K562 (cell line): Measurements from ENCODE around the gene NT5C. TPM values are rescaled to one million over a fixed set of nuclear protein-coding genes. Genes with fewer than 3 reads are reported as not detected.

Experiments used
- ARNT ChIP-seq, 2 experiments: fragments of 450-650 bp; IDR thresholded peaks; 2 replicates each; pipeline ENCODE4 v1.6.1; 2016; ENCODE audit warnings: mild to moderate bottlenecking in 1 of 2
- EP400 ChIP-seq: fragments of 450-650 bp; IDR thresholded peaks from 2 replicates; pipeline ENCODE4 v1.6.1; 2017; ENCODE audit warnings: antibody characterized with exemption, mild to moderate bottlenecking, moderate library complexity
- FOSL1 ChIP-seq: fragments of 200-800 bp; sonication (Bioruptor generic); conservative IDR thresholded peaks from 2 replicates; pipeline ENCODE4 v1.6.1; 2016; ENCODE audit warnings: missing genetic modification characterization, missing compliant biosample characterization
- MEIS2 ChIP-seq: fragments of 450-650 bp; IDR thresholded peaks from 2 replicates; pipeline ENCODE4 v1.6.1; 2014; ENCODE audit warnings: mild to moderate bottlenecking; ENCODE audit not compliant: partially characterized antibody
- NELFE ChIP-seq: IDR thresholded peaks from 2 replicates; pipeline ENCODE4 v1.6.1; 2011; ENCODE audit warnings: mild to moderate bottlenecking; ENCODE audit not compliant: insufficient read depth, insufficient read length
- NR2C2 ChIP-seq, 2 experiments: fragments of 200-800 bp in 1 of 2; sonication (Bioruptor generic) in 1 of 2; sonication (generic) in 1 of 2; formaldehyde crosslinking in 1 of 2; IDR thresholded peaks; 2 replicates each; pipeline versions ENCODE4 v1.6.1 to v1.8.0; 2016 to 2022; ENCODE audit warnings: mild to moderate bottlenecking in 1 of 2, missing compliant biosample characterization in 1 of 2, missing genetic modification characterization in 1 of 2, missing genetic modification reagents in 1 of 2
- PRDM10 ChIP-seq: fragments of 450-650 bp; IDR thresholded peaks from 2 replicates; pipeline ENCODE4 v1.6.1; 2018; ENCODE audit not compliant: partially characterized antibody
- PTRF ChIP-seq: fragments of 450-650 bp; IDR thresholded peaks from 2 replicates; pipeline ENCODE4 v1.6.1; 2016; ENCODE audit warnings: mild to moderate bottlenecking, missing genetic modification characterization, missing compliant biosample characterization
- SPI1 ChIP-seq: IDR thresholded peaks from 2 replicates; pipeline ENCODE4 v1.6.1; 2011; ENCODE audit warnings: low read depth, low read length, control low read depth, borderline replicate concordance
- TCF7 ChIP-seq: sonication (generic); IDR thresholded peaks from 2 replicates; pipeline ENCODE4 v1.6.1; 2016; ENCODE audit warnings: antibody characterized with exemption, borderline replicate concordance
- ZFP36 ChIP-seq: fragments of 150-350 bp; IDR thresholded peaks from 2 replicates; pipeline ENCODE4 v1.6.1; 2018; ENCODE audit warnings: low read length, low read depth; ENCODE audit not compliant: partially characterized antibody
- ZNF217 ChIP-seq: sonication (generic); formaldehyde crosslinking; IDR thresholded peaks from 2 replicates; pipeline ENCODE4 v1.8.0; 2022; ENCODE audit warnings: mild to moderate bottlenecking, missing genetic modification reagents
- ZNF408 ChIP-seq: fragments of 250-450 bp; sonication (Bioruptor Pico); IDR thresholded peaks from 2 replicates; pipeline ENCODE4 v1.4.0; 2020; ENCODE audit warnings: low read depth, mild to moderate bottlenecking, moderate library complexity
- polyA plus RNA-seq, 8 experiments: library from polyadenylated mRNA; depleted of rRNA in 4 of 8; stranded (reverse) in 5 of 8; unstranded in 3 of 8; fragments of >200 nt; fragmentation: Nextera tagmentation in 2 of 8; fragmentation: Illumina TruSeq in 1 of 8; extraction: Ambion mirVana in 2 of 8; extraction: Trizol in 1 of 8; gene quantifications; 2 replicates each; pipeline versions ENCODE4 v1.2.1 to v1.2.3, GENCODE V29; 2011 to 2014; ENCODE audit warnings: inconsistent platforms in 1 of 8, missing spikeins in 1 of 8
- total RNA-seq, 7 experiments: library from RNA; depleted of rRNA in 6 of 7; stranded (reverse); fragments of >200 nt in 6 of 7; fragmentation: Illumina TruSeq in 2 of 7; extraction: Trizol in 2 of 7; gene quantifications; 2 replicates each; pipeline versions ENCODE4 v1.2.1 to v1.2.3, GENCODE V29; 2011 to 2021; ENCODE audit warnings: low replicate concordance in 1 of 7
- TF ChIP-seq, protein P1 (sequence below): sonication (generic); formaldehyde crosslinking; IDR thresholded peaks from 2 replicates; pipeline ENCODE4 v1.8.1; 2022; ENCODE audit warnings: missing genetic modification reagents
- TF ChIP-seq, protein P2 (sequence below): sonication (generic); formaldehyde crosslinking; IDR thresholded peaks from 2 replicates; pipeline ENCODE4 v1.8.0; 2023; ENCODE audit warnings: mild to moderate bottlenecking, missing genetic modification reagents
- TF ChIP-seq, protein P3 (sequence below): sonication (generic); formaldehyde crosslinking; IDR thresholded peaks from 2 replicates; pipeline ENCODE4 v1.9.0; 2022; ENCODE audit warnings: mild to moderate bottlenecking, missing genetic modification reagents

The NT5C gene
- total and polyA plus RNA-seq, 9 of the 15 experiments (the other 6 are each of a cell fraction or from before 2014, with no cell fraction given), result 2.9 to 205 (median 45.0) TPM

- TF ChIP-seq PRDM10 (no peak), ZNF217 (CRISPR knock-in tag) (no peak), EP400 (no peak), MEIS2 (peak; percentile 98), FOSL1 (tag) (no peak), PTRF (tag) (no peak), NELFE (no peak), ARNT (IDR thresholded peaks at IDR 0.05) (no peak), NR2C2 (CRISPR knock-in tag; IDR thresholded peaks at IDR 0.05) (no peak), NR2C2 (tag; IDR thresholded peaks at IDR 0.05) (no peak), TCF7 (no peak), SPI1 (peak; percentile 45), ZNF408 (CRISPR knock-in tag) (no peak), ZFP36 (no peak)
- TF ChIP-seq, protein P1, sequence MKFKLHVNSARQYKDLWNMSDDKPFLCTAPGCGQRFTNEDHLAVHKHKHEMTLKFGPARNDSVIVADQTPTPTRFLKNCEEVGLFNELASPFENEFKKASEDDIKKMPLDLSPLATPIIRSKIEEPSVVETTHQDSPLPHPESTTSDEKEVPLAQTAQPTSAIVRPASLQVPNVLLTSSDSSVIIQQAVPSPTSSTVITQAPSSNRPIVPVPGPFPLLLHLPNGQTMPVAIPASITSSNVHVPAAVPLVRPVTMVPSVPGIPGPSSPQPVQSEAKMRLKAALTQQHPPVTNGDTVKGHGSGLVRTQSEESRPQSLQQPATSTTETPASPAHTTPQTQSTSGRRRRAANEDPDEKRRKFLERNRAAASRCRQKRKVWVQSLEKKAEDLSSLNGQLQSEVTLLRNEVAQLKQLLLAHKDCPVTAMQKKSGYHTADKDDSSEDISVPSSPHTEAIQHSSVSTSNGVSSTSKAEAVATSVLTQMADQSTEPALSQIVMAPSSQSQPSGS (CRISPR knock-in tag), result no peak
- TF ChIP-seq, protein P2, sequence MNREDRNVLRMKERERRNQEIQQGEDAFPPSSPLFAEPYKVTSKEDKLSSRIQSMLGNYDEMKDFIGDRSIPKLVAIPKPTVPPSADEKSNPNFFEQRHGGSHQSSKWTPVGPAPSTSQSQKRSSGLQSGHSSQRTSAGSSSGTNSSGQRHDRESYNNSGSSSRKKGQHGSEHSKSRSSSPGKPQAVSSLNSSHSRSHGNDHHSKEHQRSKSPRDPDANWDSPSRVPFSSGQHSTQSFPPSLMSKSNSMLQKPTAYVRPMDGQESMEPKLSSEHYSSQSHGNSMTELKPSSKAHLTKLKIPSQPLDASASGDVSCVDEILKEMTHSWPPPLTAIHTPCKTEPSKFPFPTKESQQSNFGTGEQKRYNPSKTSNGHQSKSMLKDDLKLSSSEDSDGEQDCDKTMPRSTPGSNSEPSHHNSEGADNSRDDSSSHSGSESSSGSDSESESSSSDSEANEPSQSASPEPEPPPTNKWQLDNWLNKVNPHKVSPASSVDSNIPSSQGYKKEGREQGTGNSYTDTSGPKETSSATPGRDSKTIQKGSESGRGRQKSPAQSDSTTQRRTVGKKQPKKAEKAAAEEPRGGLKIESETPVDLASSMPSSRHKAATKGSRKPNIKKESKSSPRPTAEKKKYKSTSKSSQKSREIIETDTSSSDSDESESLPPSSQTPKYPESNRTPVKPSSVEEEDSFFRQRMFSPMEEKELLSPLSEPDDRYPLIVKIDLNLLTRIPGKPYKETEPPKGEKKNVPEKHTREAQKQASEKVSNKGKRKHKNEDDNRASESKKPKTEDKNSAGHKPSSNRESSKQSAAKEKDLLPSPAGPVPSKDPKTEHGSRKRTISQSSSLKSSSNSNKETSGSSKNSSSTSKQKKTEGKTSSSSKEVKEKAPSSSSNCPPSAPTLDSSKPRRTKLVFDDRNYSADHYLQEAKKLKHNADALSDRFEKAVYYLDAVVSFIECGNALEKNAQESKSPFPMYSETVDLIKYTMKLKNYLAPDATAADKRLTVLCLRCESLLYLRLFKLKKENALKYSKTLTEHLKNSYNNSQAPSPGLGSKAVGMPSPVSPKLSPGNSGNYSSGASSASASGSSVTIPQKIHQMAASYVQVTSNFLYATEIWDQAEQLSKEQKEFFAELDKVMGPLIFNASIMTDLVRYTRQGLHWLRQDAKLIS (CRISPR knock-in tag), result no peak
- TF ChIP-seq, protein P3, sequence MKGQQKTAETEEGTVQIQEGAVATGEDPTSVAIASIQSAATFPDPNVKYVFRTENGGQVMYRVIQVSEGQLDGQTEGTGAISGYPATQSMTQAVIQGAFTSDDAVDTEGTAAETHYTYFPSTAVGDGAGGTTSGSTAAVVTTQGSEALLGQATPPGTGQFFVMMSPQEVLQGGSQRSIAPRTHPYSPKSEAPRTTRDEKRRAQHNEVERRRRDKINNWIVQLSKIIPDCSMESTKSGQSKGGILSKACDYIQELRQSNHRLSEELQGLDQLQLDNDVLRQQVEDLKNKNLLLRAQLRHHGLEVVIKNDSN (CRISPR knock-in tag), result no peak
Measured at GRCh38 chr17:75102385-75102821, 29.1 kb downstream of the NT5C start (continued).
